WI38 (cell line): Measurements from ENCODE around the gene LARP4.
A peak's percentile ranks its signal among the peaks of the same experiment; 100 is the strongest.

Experiments
- H3K4me3 ChIP-seq: 2 replicates; pipeline ENCODE4 v1.5.1; 2011; ENCODE audit warnings: low read depth, mild to moderate bottlenecking, control low read depth, low read length
- TF ChIP-seq, protein P1 (sequence below): IDR thresholded peaks from 2 replicates; pipeline ENCODE4 v1.5.1; 2012; ENCODE audit warnings: low read depth, mild to moderate bottlenecking, control low read depth, low read length

LARP4 gene

DNA sequence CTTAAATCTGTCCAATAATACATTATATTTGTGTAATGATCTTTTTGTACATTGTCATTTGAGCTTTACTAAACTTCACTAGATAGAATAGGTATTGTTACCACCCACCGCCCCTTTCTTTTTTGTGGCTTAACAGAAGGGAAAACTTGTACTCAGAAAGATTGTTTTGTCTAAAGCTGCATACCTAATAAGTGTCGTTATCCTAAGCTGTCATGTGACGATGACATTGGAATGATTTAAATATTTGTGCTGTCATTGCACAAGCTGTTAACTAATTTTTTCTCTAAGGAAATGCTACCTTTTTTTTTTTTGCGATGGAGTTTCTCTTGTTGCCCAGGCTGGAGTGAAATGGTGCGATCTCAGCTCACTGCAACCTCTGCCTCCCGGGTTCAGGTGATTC, 107.7 kb downstream of the LARP4 start:
- no peak overlapping the region for H3K4me3 ChIP-seq

DNA sequence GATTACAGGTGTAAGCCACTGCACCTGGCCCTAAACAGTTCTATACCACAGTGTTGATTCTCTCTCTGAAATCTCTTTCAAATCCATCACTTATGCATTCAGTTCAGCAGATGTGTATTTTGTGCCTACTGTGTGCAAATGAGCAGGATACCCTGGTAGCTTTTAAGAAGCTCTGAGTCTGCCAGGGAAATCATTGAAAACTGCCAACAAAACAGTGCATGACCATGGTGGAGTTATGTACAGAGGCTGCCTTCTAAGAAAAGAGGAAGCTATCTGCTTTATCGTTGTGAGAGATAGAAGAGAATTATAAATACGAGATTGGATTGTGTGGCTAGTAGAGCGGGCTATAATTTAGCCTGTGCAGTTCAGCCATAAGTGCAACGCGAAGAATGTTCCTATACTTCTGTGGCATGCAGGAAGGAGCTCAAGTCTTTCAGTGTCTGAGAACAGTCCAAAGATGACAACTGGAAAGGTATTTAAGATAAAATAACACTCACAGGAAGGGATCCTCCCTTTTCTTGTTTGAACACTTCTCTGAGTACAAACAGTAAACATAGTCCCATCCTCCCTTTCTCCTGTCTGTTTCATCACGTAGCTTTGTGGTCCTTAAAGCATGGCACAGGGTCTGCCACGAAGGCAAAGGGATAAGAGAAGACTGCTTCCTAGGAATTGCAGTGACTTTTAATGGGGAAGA, 108.4 kb downstream of the LARP4 start:
- TF ChIP-seq, protein P1, sequence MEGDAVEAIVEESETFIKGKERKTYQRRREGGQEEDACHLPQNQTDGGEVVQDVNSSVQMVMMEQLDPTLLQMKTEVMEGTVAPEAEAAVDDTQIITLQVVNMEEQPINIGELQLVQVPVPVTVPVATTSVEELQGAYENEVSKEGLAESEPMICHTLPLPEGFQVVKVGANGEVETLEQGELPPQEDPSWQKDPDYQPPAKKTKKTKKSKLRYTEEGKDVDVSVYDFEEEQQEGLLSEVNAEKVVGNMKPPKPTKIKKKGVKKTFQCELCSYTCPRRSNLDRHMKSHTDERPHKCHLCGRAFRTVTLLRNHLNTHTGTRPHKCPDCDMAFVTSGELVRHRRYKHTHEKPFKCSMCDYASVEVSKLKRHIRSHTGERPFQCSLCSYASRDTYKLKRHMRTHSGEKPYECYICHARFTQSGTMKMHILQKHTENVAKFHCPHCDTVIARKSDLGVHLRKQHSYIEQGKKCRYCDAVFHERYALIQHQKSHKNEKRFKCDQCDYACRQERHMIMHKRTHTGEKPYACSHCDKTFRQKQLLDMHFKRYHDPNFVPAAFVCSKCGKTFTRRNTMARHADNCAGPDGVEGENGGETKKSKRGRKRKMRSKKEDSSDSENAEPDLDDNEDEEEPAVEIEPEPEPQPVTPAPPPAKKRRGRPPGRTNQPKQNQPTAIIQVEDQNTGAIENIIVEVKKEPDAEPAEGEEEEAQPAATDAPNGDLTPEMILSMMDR = no peak

More for the DNA sequence above, 107.7 kb downstream of the LARP4 start:
- TF ChIP-seq, protein P1 = no peak

DNA sequence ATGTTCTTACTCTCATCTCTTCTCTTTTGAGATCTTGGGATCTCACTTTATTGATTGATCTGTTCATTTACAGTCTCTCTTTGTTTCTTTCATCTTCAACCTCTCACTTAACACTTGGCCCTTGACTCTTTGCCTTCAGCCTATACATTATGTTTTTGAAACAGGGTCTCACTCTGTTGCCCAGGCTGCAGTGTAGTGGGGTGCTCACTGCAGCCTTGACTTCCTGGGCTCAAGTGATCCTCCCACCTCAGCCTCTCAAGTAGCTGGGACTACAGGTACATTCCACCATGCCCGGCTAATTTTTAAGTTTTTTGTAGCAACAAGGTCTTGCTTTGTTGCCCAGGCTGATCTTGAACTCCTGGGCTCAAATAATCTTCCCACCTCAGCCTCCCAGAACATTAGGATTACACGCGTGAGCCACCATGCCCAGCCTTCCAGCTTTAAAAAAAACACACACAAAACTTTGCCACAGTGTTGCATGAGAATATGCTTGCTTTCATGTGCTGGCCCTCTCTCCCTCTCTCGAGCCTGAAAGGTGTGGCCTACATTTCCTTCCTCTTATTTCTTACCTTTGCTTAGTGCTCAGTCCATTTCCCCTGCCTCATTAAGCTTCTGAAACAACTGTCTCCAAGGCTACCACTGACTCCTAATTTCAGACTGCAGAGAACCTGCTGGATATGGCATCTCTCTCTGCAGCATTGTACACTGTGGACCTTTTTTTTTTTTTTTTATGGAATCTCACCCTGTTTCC, 114.0 kb downstream of the LARP4 start:
- TF ChIP-seq, protein P1 = no peak

More for the DNA sequence above, 108.4 kb downstream of the LARP4 start:
- H3K4me3 ChIP-seq = no peak overlapping the region

DNA sequence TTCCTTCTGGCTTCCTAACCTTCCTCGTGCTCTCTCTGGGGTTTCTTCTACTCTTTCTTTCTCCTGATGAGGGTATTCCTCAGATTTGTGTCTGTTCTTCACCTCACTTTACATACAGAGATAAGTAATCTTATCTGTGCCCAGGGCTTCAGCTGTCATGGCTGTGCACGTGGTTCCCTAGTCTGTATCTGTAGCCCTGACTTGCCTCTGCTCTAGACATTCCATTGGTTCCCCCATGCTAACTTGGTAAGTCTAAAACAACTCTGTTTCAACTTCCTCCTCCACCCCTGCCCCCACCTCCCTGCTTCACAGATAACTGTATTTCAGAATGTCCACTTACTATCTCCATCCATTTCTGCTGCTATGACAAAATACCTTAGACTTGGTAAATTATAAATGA, 114.9 kb downstream of the LARP4 start:
- TF ChIP-seq, protein P1 = no peak
- H3K4me3 ChIP-seq = no peak overlapping the region

More for the DNA sequence above, 114.0 kb downstream of the LARP4 start:
- H3K4me3 ChIP-seq = no peak overlapping the region

DNA sequence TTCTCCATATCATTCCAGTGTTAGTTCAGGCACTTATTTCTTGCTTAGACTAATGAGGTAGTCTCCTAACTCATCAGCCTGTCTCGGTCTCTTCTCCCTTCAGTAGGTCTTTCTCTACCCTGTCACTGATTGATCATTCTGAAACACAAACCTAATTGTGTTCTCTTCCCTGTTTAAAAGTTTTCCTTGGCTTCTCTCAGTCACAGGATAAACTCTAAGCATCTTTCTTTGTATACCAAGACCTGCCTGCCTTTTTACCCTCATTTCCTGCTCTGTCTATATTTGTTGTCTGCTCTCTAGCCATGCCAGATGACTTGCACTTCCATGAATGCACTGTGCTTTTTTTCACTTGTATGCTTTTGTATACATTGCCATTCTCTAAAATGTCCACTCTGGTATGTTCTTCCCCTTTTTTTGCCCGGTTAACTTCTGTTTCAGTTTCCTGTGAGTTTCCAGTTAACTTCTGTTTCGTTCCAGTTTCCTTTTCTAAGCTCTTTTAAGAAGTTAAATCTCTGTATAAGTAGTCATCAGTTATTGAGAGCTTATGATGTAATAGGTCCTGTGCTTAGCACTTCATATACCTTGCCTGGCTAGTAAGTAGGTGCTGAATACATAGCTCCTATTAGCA, 116.8 kb downstream of the LARP4 start:
- TF ChIP-seq, protein P1 = no peak
- peak overlapping the region; percentile 49 for H3K4me3 ChIP-seq

DNA sequence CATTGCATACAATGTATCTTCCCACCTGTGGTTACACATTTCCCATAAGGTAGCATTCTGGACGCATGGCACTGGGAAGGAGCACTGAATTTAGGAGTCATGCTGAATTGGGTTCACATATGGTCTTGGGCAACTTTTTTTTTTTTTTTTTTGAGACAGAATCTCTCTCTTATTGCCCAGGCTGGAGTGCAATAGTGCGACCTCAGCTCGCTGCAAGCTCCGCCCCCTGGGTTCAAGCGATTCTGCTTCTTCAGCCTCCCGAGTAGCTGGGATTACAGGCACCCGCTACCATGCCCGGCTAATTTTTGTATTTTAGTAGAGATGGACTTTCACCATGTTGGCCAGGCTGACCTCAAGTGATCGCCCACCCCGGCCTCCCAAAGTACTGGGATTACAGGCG, 117.4 kb downstream of the LARP4 start:
- TF ChIP-seq, protein P1 = no peak
- H3K4me3 ChIP-seq = peak overlapping the region; percentile 49

DNA sequence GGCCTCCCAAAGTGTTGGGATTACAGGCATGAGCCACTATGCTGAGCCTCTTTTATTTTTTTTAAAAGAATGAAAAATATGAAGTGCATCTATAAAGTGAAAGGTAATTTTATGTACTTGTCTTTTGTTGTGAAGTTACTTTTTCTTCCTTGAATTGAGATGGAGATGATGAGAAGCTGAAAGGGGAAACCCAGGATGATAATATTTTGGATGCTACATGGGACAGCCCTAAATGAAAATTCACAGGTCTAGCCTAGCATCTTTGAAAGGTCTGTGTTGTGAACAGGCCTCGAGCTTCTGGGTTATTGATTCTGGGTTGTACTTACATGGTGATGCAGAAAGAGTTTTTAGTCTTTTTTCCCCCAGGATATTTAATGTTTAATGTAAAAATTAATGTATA, 118.7 kb downstream of the LARP4 start:
- H3K4me3 ChIP-seq = no peak overlapping the region
- TF ChIP-seq, protein P1 = no peak
